HEK293 (cell line): Measurements from ENCODE around the gene HMCN1.

Experiments used
- CTCF ChIA-PET: fragments of 350-600 bp; formaldehyde crosslinking; extraction: SDS; loops from one replicate; lab custom pipeline; 2021; ENCODE audit warnings: antibody characterized with exemption; lab: Yijun Ruan, JAX
- POLR2A ChIA-PET: fragments of 300-600 bp; formaldehyde crosslinking; extraction: SDS; loops from one replicate; lab custom pipeline; 2020; ENCODE audit warnings: antibody characterized with exemption, inconsistent platforms; lab: Yijun Ruan, JAX
- H3K27ac ChIP-seq: fragments of 200-500 bp; sonication (Bioruptor generic); 2 replicates; pipeline ENCODE4 v1.5.1; 2014; ENCODE audit warnings: low read depth, low read length, control low read depth, inconsistent platforms; ENCODE audit errors: extremely low read depth
- H3K36me3 ChIP-seq, 2 experiments: fragments of 200-500 bp in 1 of 2; sonication (Bioruptor generic) in 1 of 2; 1 replicate in 1 of 2; 2 replicates in 1 of 2; pipeline ENCODE4 v1.5.1; 2014 to 2017; ENCODE audit warnings: inconsistent platforms in 2 of 2, low read length in 2 of 2; ENCODE audit not compliant: control insufficient read depth in 2 of 2, insufficient read depth in 1 of 2
- H3K4me1 ChIP-seq: fragments of 200-500 bp; sonication (Bioruptor generic); 2 replicates; pipeline ENCODE4 v1.5.1; 2014; ENCODE audit warnings: mild to moderate bottlenecking, low read length, inconsistent platforms; ENCODE audit not compliant: control insufficient read depth, insufficient read depth
- H3K4me3 ChIP-seq: 2 replicates; pipeline ENCODE4 v1.5.1; 2011; ENCODE audit warnings: low read depth, mild to moderate bottlenecking, control low read depth, low read length, moderate library complexity
- H3K9me3 ChIP-seq: fragments of 200-500 bp; sonication (Bioruptor generic); 2 replicates; pipeline ENCODE4 v1.5.1; 2014; ENCODE audit warnings: low read depth, low read length, inconsistent platforms; ENCODE audit not compliant: control insufficient read depth, insufficient read depth
- ELK4 ChIP-seq: IDR thresholded peaks from 2 replicates; pipeline ENCODE4 v1.6.1; 2011; ENCODE audit warnings: mild to moderate bottlenecking, low read depth, low read length, borderline replicate concordance
- FEZF1 ChIP-seq: fragments of 450-650 bp; formaldehyde crosslinking; IDR thresholded peaks from 2 replicates; pipeline ENCODE4 v1.5.1; 2016; ENCODE audit warnings: missing biosample characterization, missing genetic modification characterization
- MZF1 ChIP-seq: fragments of 450-650 bp; formaldehyde crosslinking; IDR thresholded peaks from 2 replicates; pipeline ENCODE4 v1.5.1; 2017; ENCODE audit warnings: missing biosample characterization, missing genetic modification characterization, borderline replicate concordance
- PRDM1 ChIP-seq: fragments of 450-650 bp; formaldehyde crosslinking; IDR thresholded peaks from 2 replicates; pipeline ENCODE4; 2016; ENCODE audit warnings: missing biosample characterization, missing genetic modification characterization
- SALL2 ChIP-seq: fragments of 450-650 bp; formaldehyde crosslinking; IDR thresholded peaks from 2 replicates; pipeline ENCODE4 v1.5.0; 2017; ENCODE audit warnings: missing biosample characterization, mild to moderate bottlenecking, missing genetic modification characterization, borderline replicate concordance
- SP7 ChIP-seq: fragments of 450-650 bp; formaldehyde crosslinking; IDR thresholded peaks from 2 replicates; pipeline ENCODE4 v1.5.1; 2016; ENCODE audit warnings: missing biosample characterization, missing genetic modification characterization
- YY1 ChIP-seq: fragments of 450-650 bp; formaldehyde crosslinking; IDR thresholded peaks from 2 replicates; pipeline ENCODE4 v1.5.1; 2018; ENCODE audit warnings: missing biosample characterization, missing genetic modification characterization
- ZFP41 ChIP-seq: fragments of 450-650 bp; formaldehyde crosslinking; IDR thresholded peaks from 2 replicates; pipeline ENCODE4 v1.5.1; 2016; ENCODE audit warnings: missing biosample characterization, missing genetic modification characterization, borderline replicate concordance
- ZNF114 ChIP-seq: fragments of 450-650 bp; formaldehyde crosslinking; IDR thresholded peaks from 2 replicates; pipeline ENCODE4 v1.5.0; 2017; ENCODE audit warnings: missing biosample characterization, missing genetic modification characterization
- ZNF133 ChIP-seq: fragments of 450-650 bp; formaldehyde crosslinking; IDR thresholded peaks from 2 replicates; pipeline ENCODE4 v1.5.1; 2016; ENCODE audit warnings: missing biosample characterization, missing genetic modification characterization
- ZNF138 ChIP-seq: fragments of 450-650 bp; formaldehyde crosslinking; IDR thresholded peaks from 2 replicates; pipeline ENCODE4 v1.5.1; 2016; ENCODE audit warnings: missing biosample characterization, missing genetic modification characterization, borderline replicate concordance
- ZNF146 ChIP-seq: fragments of 450-650 bp; formaldehyde crosslinking; IDR thresholded peaks from 2 replicates; pipeline ENCODE4 v1.5.1; 2016; ENCODE audit warnings: missing biosample characterization, missing genetic modification characterization
- ZNF223 ChIP-seq: fragments of 450-650 bp; formaldehyde crosslinking; IDR thresholded peaks from 2 replicates; pipeline ENCODE4 v1.5.1; 2016; ENCODE audit warnings: missing biosample characterization, missing genetic modification characterization
- ZNF24 ChIP-seq: fragments of 450-650 bp; formaldehyde crosslinking; IDR thresholded peaks from 2 replicates; pipeline ENCODE4 v1.5.1; 2016; ENCODE audit warnings: missing biosample characterization, missing genetic modification characterization
- ZNF248 ChIP-seq: fragments of 450-650 bp; formaldehyde crosslinking; IDR thresholded peaks from 2 replicates; pipeline ENCODE4 v1.5.1; 2017; ENCODE audit warnings: missing biosample characterization, missing genetic modification characterization
- ZNF302 ChIP-seq: fragments of 450-650 bp; formaldehyde crosslinking; IDR thresholded peaks from 2 replicates; pipeline ENCODE4 v1.5.1; 2016; ENCODE audit warnings: missing biosample characterization, missing genetic modification characterization, low read depth
- ZNF48 ChIP-seq: fragments of 450-650 bp; formaldehyde crosslinking; IDR thresholded peaks from 2 replicates; pipeline ENCODE4 v1.5.1; 2016; ENCODE audit warnings: missing biosample characterization, missing genetic modification characterization
- ZNF600 ChIP-seq: fragments of 450-650 bp; formaldehyde crosslinking; IDR thresholded peaks from 2 replicates; pipeline ENCODE4 v1.5.1; 2016; ENCODE audit warnings: missing biosample characterization, missing genetic modification characterization
- ZNF670 ChIP-seq: fragments of 450-650 bp; formaldehyde crosslinking; IDR thresholded peaks from 2 replicates; pipeline ENCODE4 v1.5.1; 2016; ENCODE audit warnings: missing biosample characterization, missing genetic modification characterization, low read depth
- ZNF76 ChIP-seq: fragments of 450-650 bp; formaldehyde crosslinking; IDR thresholded peaks from 2 replicates; pipeline ENCODE4; 2016; ENCODE audit warnings: low read depth, missing biosample characterization, missing genetic modification characterization, borderline replicate concordance
- TF ChIP-seq, protein P1 (sequence below): fragments of 450-650 bp; formaldehyde crosslinking; IDR thresholded peaks from 2 replicates; pipeline ENCODE4 v1.5.1; 2016; ENCODE audit warnings: missing biosample characterization, missing genetic modification characterization

HMCN1 gene

GRCh38 chr1:186195377-186195931 is 461.3 kb downstream of the HMCN1 start:
- no peak for TF ChIP-seq ZNF138
- TF ChIP-seq ZNF223 (tag by site-specific recombination) = no peak
- TF ChIP-seq ZNF600 (tag by site-specific recombination) = no peak
- TF ChIP-seq ELK4 = no peak
- TF ChIP-seq YY1 (tag by site-specific recombination) = no peak
- no peak for TF ChIP-seq MZF1 (tag by site-specific recombination)
- no peak for TF ChIP-seq ZNF76 (tag by site-specific recombination)
- TF ChIP-seq PRDM1 (tag by site-specific recombination) = no peak
- TF ChIP-seq, protein P1, sequence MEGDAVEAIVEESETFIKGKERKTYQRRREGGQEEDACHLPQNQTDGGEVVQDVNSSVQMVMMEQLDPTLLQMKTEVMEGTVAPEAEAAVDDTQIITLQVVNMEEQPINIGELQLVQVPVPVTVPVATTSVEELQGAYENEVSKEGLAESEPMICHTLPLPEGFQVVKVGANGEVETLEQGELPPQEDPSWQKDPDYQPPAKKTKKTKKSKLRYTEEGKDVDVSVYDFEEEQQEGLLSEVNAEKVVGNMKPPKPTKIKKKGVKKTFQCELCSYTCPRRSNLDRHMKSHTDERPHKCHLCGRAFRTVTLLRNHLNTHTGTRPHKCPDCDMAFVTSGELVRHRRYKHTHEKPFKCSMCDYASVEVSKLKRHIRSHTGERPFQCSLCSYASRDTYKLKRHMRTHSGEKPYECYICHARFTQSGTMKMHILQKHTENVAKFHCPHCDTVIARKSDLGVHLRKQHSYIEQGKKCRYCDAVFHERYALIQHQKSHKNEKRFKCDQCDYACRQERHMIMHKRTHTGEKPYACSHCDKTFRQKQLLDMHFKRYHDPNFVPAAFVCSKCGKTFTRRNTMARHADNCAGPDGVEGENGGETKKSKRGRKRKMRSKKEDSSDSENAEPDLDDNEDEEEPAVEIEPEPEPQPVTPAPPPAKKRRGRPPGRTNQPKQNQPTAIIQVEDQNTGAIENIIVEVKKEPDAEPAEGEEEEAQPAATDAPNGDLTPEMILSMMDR = no peak
- TF ChIP-seq SALL2 (tag by site-specific recombination) = no peak
- no peak for TF ChIP-seq FEZF1
- no peak for TF ChIP-seq ZNF114 (tag by site-specific recombination)
- no peak for TF ChIP-seq ZNF302 (tag by site-specific recombination)
- no peak for TF ChIP-seq ZNF24
- no peak for TF ChIP-seq ZNF248 (tag by site-specific recombination)
- TF ChIP-seq ZNF146 (tag by site-specific recombination) = no peak
- TF ChIP-seq SP7 (tag by site-specific recombination) = no peak
- TF ChIP-seq ZNF670 (tag by site-specific recombination) = no peak
- no peak for TF ChIP-seq ZNF48 (tag by site-specific recombination)
- POLR2A ChIA-PET = no interaction called here
- H3K4me1 ChIP-seq = no peaks in the 10 kb centered on the region
- H3K36me3 ChIP-seq = no peaks in the 10 kb centered on the region
- H3K4me3 ChIP-seq = no peak overlapping the region
- CTCF ChIA-PET = interaction anchor here (0.6 kb wide), 1 partner anchor 334 kb away, joined by 3 read pairs; no protein-coding TSS in a partner anchor
- H3K27ac ChIP-seq = no peak overlapping the region
- H3K9me3 ChIP-seq = no peaks in the 10 kb centered on the region

- no peak overlapping the region for H3K4me3 ChIP-seq
- POLR2A ChIA-PET = no interaction called here
- CTCF ChIA-PET = interaction anchor here (1.0 kb wide), 1 partner anchor 10 kb away, joined by 3 read pairs; no protein-coding TSS in a partner anchor
- no peak overlapping the region for H3K27ac ChIP-seq
- no peaks in the 10 kb centered on the region for H3K9me3 ChIP-seq
- TF ChIP-seq ZNF670 (tag by site-specific recombination) (no peak), ZFP41 (tag by site-specific recombination) (no peak), SP7 (tag by site-specific recombination) (no peak), ZNF133 (tag by site-specific recombination) (no peak)
- H3K4me1 ChIP-seq = no peaks in the 10 kb centered on the region
- no peaks in the 10 kb centered on the region for H3K36me3 ChIP-seq
Measured at GRCh38 chr1:186202271-186202764, 468.1 kb downstream of the HMCN1 start.
